HG02885 (cell line): ENCODE data around the gene CCT6B.
"Not testable (repeated sequence)": the region's sequence is repeated elsewhere in the genome, so short reads cannot be mapped to it uniquely, and the experiment has no call there.

Source experiments
- ATAC-seq: cut with Tn5 transposase; IDR thresholded peaks from one replicate; pipeline ENCODE4 v1.9.1; 2021; ENCODE audit warnings: mild to moderate bottlenecking; ENCODE audit not compliant: unreplicated experiment, poor library complexity

Gene CCT6B

DNA sequence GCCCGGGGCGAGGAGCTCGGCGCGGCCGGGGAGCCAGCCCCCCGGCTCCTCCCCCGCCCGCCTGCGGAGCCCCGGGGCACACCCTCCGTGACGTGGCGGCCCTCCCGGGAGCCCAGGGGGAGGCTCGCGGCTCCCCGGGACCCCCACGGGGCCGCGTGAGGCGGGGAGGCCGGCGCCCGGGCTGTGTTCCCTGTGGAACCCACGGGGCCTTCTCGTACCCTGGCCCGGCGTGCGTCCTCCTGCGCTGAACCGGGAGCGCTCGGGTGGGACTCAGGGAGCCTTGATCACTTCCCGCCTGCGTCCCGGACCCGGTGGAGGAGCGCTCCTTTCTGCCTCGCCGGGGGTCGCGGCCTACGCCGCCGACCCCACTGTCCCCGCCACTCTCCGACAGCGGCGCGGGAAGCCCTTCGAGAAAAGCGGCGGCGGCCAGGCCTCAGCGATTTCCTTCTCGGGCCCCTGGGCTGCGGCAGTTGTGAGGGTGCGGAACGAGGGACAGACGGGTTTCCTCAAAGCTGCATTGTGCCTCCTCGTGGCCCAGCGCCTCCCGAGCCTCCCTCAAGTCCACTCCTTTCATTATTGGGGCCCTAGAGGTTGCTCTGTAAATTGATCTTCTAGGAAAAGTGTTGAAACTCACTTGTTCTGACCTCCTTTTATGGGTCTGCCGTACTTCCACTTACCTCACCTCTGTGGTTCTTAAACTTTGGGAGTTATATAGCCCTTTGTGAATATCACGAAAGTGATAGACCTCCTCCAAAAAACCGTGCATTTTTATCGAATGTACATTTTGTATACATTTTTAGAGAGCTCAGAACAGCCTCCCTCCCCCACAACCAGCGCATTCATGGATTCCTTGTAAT, 19.6 kb upstream of the CCT6B start:
- ATAC-seq, result peak; percentile 83

DNA sequence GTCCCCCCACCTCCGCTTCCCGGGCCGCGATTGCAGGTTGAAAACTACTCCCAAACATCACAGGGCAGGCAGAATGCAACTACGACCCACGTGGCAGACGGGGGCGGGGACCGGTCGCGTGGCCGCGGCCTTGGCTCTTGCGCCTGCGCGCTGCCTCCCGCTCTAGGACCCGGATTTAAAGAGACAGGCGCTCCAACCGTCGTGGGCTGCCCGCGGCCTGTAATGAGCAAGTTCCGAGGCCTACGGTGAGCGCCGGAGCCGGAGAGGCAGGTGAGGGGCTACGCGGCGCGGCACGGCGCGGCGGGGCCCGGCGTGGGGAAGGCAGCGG, 19.1 kb upstream of the CCT6B start, which contains the start of gene LIG3:
Gene LIG3 (plus strand): TSS at position 160 of the 328 bp plus-strand sequence. CDS start 2,494 bp downstream, outside the sequence.
- ATAC-seq, result peak; percentile 84

DNA sequence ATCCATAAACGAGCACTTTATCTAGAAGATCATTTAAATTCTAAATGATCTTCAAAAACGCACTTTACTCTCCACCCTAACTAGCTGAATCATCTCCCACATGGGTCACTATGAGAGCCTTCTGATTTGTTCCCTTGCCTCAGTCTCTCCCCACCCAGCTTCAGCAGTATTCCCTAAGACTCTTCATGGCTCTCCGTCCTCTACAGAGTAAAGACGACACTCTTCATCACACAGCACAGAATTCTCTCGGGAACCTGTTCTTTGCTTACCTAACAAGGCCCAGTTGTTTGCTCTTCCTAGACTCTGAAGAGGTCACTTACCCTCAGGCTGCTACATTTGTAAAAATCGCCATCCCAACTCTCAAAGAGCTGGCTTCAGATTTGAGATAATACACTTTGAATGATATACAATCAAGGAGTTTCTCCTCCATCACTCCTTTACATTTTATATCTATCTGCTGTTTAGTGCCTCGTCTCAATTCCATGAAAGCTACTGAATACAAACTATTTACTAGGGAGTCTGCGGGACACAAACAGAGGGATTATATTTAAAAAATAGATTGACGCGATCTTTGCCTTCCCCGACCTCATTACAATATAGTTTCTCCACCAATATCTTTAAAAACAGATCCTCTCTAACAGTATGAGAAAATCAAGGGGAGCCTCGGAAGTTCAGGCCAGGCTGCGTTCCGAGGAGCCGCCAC, 18.5 kb upstream of the CCT6B start:
- ATAC-seq, result no peak

DNA sequence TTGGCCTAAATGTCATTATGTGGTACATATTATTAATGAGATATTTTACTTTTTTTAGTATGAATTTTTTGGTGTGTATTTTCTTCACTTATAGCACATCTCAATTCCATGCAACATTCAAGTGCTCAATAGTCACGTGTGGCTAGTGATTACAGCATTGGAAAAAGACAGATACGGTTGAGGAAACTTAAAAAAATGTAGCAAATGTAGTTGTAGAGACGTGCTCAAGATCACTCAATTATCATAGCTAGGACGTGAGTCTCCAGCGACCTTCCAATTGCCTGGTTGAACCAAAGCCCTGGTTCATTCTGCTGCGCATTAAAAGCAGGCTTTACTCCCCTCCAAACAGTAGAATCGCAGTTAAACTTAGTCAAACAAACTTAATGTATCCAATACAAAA, 17.9 kb upstream of the CCT6B start:
- no peak for ATAC-seq

DNA sequence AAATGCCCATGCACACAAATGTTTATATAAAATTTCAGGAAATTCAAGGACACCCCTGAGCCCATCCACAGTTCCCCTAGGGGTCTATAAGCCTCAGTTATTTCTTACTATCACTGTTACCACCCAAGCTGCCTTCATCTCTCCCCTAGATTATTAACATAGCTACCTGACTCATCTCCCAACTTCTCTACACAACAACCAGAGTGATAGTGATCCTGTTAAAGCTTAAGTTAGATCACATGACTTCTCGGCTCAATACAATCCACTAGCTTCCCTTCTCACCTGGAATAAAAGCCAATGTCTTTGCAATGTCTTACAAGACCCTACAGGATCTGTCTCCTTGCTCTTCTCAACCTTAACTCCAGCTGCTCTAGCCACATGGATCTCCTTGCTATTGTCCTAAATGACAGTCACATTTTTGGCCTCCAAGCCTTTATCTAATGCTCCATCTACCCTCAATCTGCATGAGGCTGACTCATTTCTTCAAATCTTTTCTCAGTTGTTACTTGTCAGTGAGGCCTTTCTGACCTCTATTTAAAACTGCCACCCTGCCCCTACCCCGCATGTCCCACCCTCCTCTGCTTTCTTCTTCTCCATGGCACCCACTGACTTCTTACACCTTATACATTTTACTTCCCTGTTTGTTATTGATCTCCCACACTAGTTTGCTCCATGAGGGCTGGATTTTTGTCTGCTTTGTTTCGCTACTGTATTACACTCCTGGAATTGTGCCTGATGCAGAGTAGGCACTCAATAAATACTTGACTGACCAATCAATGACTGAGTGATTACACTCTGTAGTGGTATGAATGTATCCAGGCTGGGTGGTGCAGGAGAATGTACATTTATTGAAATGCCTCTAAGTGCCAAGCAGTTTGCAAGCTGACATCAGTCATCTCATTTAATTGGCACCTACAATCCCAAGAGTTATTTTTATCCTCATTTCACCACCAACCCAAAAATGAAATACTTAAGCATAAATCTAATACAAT, 13.8 kb upstream of the CCT6B start:
- no peak for ATAC-seq

DNA sequence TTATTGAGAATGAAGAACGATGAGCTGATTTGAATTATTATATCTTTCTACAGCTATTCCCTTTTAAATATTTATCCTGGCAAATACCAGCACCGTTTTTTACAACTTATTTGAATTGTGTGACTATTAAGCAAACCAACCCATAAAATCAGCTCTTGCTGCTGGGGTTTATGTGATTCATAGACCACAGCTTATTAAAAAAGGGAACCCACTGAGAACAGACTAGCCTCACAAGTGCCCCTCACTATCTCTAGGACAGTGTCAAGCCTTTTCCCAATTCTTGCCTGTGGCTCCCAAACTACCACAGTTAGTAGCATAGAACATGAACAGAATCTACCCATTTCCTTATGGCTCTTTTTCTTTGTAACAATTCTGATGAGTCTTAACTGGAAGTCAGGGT, 12.9 kb upstream of the CCT6B start:
- no peak for ATAC-seq

DNA sequence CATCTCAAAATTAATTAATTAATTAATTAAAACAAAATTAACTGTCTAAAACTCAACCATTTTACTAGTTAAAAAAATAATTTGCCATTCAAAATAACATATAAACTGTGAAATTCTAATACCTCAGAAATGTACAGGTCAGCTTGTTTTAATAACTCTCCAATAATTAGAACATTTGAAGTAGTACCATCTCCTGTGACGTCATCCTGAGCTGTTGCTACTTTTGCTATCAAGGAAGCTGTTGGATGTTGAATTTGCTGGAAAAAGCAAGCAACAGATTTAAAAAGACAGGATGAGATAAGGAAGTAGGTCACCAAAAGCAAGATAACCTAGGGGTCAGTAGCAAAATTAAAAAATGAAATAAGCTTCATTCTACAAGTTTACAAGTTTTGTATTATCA, 2.8 kb downstream of the CCT6B start:
- ATAC-seq, result no peak

DNA sequence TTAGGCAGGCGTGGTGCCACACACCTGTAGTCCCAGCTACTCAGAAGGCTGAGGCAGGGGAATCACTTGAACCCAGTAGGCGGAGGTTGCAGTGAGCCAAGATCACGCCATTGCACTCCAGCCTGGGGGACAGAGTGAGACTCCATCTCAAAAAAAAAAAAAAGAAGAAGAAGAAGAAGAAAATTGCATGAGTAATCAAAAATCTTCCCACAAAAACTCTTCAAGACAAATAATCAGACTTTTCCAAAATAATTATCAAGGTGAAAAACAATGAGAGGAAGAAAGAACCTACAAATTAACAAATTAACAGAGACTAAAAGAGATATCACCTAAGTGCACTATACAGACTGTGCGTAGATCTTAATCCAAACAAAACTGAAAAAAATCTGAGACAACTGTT, 10.5 kb downstream of the CCT6B start:
- not testable (repeated sequence) for ATAC-seq

DNA sequence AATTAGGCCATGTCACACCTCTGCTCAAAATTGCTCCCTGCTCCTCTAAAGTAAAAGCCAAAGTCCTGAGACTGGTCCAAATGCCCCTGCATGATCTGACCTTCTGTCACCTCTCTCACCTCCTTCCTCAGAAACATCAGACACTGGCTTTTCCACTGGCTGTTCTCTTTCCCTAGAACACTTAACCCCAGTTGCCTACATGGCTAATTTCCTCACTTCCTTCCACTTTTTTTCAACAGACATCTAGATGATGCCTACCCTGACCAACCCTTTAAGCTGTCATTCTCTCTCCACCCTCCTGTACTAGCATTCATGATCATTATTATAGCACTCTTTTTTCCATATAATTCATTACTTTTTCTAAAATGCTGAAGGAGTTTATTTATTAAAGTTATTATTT, 31.0 kb downstream of the CCT6B start:
- no peak for ATAC-seq

DNA sequence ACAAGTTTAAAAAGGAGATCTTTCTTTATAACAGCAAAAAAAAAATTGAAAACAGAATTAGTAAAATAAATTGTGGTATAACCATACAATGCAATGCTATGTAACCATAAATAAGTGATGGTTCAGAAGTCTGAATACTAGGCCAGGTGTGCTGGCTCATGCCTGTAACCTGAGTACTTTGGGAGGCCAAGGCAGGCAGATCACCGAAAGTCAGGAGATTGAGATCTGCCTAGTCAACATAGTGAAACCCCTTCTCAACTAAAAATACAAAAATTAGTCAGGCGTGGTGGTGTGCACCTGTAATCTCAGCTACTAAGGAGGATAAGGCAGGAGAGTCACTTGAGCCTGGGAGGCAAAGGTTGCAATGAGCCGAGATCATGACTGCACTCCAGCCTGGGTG, 34.6 kb downstream of the CCT6B start:
- no peak for ATAC-seq

DNA sequence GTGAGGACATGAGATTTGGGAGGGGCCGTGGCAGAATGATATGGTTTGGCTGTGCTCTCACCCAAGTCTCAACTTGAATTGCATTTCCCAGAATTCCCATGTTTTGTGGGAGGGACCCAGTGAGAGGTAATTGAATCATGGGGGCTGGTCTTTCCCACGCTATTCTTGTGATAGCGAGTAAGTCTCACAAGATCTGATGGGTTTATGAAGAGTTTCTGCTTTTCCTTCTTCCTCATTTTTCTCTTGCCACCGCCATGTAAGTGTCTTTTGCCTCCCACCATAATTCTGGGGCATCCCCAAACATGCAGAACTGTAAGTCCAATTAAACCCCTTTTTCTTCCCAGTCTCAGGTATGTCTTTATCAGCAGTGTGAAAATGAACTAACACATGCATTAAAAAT, 40.6 kb downstream of the CCT6B start:
- no peak for ATAC-seq

DNA sequence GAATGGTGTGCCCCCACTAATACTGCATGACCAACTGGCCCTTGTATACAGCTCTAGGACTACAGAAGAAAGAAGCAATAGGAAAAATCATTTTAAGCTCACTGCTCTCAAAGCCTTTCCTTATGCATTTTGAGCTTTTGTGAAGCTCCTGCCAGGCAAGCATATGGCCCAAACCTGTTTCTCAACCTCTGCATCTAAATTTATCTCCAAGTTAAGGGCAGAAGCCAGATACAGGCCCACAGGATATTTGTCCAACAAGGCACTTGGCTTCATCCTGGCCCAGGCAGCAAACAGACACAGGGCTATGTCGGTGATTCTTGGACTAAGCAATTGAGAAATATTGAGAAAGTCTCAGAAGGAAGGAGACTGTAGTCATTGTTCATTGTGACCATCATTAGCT, 43.9 kb downstream of the CCT6B start:
- ATAC-seq, result no peak

DNA sequence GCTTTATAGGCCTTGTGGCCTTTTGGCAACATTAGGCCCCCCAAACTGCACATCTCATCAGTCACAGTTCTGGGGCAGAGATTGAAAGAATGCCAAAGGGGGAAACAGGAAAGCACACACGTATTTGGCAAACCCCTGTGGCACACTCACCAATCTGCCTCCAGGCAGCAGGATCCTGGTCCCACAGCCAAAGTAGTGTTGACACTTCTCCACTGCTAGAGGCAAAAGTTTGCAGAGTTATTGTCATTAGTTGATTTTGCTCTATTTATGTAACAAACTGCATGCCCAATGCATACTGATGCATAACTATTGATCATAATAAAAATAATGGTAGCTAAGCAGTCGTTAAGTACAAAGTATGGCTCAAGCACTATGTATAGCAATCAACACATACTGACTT, 45.1 kb downstream of the CCT6B start:
- no peak for ATAC-seq

DNA sequence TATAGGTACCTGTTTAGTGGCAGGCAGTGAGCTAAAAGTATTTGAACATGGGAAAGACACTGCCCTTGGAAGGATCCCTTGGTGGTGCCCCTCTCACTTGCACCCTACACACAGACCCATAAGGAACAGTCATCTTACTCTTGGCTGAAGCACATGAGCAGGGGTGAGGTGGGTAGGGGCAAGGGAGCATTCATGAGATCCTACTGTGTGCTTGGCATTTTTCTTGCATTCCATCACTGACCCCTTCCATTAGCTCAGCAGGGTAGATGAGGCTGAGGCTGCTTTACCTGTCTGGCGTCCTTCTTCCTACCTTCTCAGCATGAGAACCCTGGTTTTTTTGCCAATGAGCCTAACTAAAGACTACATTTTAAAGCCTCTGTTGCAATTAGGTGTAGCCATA, 48.3 kb downstream of the CCT6B start:
- ATAC-seq, result no peak

DNA sequence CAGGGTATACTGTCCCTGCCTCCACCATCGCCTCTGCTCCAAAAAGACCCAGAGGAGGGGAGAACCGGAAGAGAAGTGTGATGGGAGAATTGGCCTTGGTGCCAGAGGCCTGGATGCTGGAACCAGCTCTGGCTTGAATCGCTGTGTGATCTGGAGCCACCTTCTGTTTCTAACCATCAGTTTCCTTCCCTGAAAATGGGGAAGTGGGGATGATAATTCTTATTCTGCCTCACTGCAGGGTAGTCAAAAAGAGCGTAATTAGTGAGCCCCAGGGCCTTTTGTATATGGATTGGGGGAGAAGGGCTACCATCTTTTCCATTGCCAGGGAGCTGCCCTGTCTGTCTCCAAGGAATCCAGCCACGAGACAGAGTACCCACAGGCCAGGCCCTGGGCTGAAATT, 52.2 kb downstream of the CCT6B start:
- no peak for ATAC-seq

DNA sequence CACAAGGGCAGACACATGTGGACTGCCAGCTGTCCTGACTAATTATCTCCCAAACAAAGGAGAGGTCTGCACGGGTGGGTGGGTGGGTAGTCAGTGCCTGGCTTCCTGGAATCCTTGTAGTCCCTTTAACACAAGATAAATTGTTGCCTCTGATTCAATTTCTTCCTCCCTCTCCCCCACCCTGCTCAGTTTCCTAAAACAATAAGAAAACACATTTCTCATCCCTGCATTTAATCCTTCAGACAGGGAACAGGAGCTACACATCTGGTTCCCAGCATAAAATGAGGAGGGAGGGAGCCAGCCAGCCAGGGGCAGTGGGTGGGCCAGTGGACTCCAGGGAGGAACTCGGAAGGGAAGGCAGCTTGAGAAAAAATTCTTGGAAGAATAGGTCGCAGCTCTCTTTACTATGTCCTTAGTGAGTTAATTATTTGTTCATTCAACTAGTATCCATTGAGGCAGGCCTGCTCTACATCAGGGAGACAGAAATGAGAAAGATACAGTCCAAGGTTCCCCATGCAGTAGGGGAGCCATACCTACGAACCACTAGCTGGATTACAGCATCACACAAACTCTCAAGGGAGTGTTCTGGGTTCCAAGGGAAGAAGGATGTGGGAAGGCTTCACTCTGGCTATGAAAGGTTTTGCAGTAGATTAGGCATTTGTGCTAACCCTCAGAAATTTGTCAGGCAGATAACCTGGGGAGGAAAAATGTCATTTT, 58.3 kb downstream of the CCT6B start:
- ATAC-seq, result no peak

DNA sequence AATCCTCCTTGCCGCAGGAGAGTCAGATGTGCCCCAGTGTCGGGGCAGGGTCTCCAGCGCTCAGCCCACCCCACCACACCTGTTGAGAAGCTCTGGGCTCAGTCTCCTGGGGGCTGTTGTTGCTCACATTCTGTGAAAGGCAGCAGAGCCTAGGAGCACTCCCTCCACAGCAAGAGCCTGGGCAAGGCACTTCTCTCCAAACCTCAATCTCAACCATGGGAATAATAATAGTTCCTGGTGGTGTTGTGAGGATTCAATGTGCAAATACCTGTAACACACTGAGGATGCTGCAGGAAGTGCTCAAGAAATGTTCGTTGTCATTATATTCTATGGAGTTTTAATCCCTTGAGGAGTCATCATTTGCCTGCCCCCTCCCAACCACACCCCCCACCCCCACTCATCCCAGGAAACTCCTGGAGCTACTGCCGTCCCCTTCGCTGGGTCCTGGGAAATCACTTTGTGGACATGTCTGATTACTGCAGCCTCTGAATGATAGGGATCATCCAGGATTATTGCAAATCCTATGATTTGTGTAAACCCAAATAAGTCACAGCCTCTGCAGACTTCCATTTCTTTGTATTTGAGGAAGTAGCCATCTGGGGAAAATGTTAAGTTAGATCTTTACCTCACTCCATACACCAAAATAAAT, 61.5 kb downstream of the CCT6B start:
- ATAC-seq, result no peak

DNA sequence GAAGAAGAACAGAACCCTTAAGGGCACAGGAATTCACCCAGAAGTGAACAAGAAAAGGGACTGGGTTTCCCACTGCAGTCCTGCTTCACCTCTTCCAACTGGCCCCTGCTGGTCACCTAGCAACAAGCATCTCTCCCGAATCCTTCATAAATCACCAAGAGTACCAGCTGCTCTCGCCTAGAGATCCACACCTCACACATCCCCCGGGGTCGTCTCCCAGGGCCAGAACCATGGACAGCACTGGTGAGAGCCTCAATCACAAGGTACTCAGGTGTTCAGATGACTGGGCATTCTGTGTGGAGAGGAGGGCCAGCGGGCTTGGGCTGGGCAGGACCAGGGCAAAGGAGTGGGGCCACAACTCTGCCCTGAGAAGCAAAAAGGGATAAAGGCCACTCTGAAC, 65.9 kb downstream of the CCT6B start:
- ATAC-seq, result no peak

DNA sequence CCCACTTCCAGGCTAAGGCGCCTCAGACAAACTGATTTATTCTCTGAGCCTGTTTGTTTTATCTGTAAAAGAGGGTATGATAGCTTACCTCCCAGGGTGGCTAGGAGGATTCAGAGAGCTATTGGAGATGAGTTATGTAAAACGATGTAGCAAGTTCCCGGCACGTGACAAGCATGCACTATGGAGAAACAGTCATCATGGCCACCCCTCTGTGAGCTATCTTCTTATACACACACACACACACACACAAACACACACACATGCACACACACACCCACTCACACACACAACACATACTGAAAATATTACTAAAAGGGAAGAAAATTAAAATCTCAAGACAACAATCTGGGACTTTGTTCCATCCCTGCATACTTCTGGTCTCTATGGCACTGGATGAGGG, 66.3 kb downstream of the CCT6B start:
- ATAC-seq, result no peak
